Trophoblast cell (in vitro differentiated cells and primary cell): Measurements from ENCODE around the gene CIT.
"Not testable (repeated sequence)": the region's sequence is repeated elsewhere in the genome, so short reads cannot be mapped to it uniquely, and the experiment has no call there.

Source experiments
- DNase-seq, 2 donors: peaks; one replicate each; pipeline ENCODE4 v3.0.0-alpha.2; 2016
- H2AFZ ChIP-seq: 2 replicates; pipeline ENCODE4 v1.6.1; 2013; ENCODE audit warnings: low read length, moderate library complexity, mild to moderate bottlenecking; ENCODE audit not compliant: insufficient read depth, poor library complexity
- H2AK5ac ChIP-seq: 2 replicates; pipeline ENCODE4 v1.6.1; 2013; ENCODE audit warnings: mild to moderate bottlenecking, low read length
- H2BK120ac ChIP-seq: 2 replicates; pipeline ENCODE4 v1.6.1; 2013; ENCODE audit warnings: low read length, mild to moderate bottlenecking, moderate library complexity; ENCODE audit not compliant: insufficient read depth, poor library complexity
- H2BK12ac ChIP-seq: 2 replicates; pipeline ENCODE4 v1.6.1; 2013; ENCODE audit warnings: mild to moderate bottlenecking, low read length, moderate library complexity
- H2BK5ac ChIP-seq: 2 replicates; pipeline ENCODE4 v1.6.1; 2013; ENCODE audit warnings: low read length, low read depth, moderate library complexity, mild to moderate bottlenecking; ENCODE audit not compliant: poor library complexity
- H3K14ac ChIP-seq: 2 replicates; pipeline ENCODE4 v1.6.1; 2013; ENCODE audit warnings: mild to moderate bottlenecking, low read length
- H3K18ac ChIP-seq: 2 replicates; pipeline ENCODE4 v1.6.1; 2013; ENCODE audit warnings: mild to moderate bottlenecking, low read length
- H3K23ac ChIP-seq: 2 replicates; pipeline ENCODE4 v1.6.1; 2013; ENCODE audit warnings: low read length
- H3K27ac ChIP-seq: 2 replicates; pipeline ENCODE4 v1.5.1; 2013; ENCODE audit warnings: low read depth, mild to moderate bottlenecking, inconsistent platforms, low read length, moderate library complexity
- H3K27me3 ChIP-seq: 2 replicates; pipeline ENCODE4 v1.6.1; 2013; ENCODE audit warnings: inconsistent platforms, mild to moderate bottlenecking, low read length, moderate library complexity; ENCODE audit not compliant: insufficient read depth
- H3K36me3 ChIP-seq, 2 experiments: 1 replicate in 1 of 2; 2 replicates in 1 of 2; pipeline ENCODE4 v1.6.1; 2013; ENCODE audit warnings: low read length in 2 of 2, mild to moderate bottlenecking in 2 of 2, moderate library complexity in 1 of 2; ENCODE audit not compliant: insufficient read depth in 2 of 2, control insufficient read depth in 1 of 2
- H3K4ac ChIP-seq: 2 replicates; pipeline ENCODE4 v1.6.1; 2013; ENCODE audit warnings: low read depth, mild to moderate bottlenecking, low read length, moderate library complexity
- H3K4me1 ChIP-seq, 2 experiments: 1 replicate in 1 of 2; 2 replicates in 1 of 2; pipeline ENCODE4 v1.6.1; 2013; ENCODE audit warnings: low read length in 2 of 2, mild to moderate bottlenecking in 2 of 2, moderate library complexity in 1 of 2; ENCODE audit not compliant: insufficient read depth in 2 of 2, control insufficient read depth in 1 of 2
- H3K4me2 ChIP-seq: 2 replicates; pipeline ENCODE4 v1.6.1; 2013; ENCODE audit warnings: inconsistent platforms, mild to moderate bottlenecking, low read length, moderate library complexity
- H3K4me3 ChIP-seq: 2 replicates; pipeline ENCODE4 v1.5.1; 2013; ENCODE audit warnings: mild to moderate bottlenecking, low read depth, low read length, inconsistent platforms
- H3K79me1 ChIP-seq: one replicate; pipeline ENCODE4 v1.6.1; 2013; ENCODE audit warnings: low read length
- H3K79me2 ChIP-seq: 2 replicates; pipeline ENCODE4 v1.6.1; 2013; ENCODE audit warnings: low read length, mild to moderate bottlenecking; ENCODE audit not compliant: control insufficient read depth, insufficient read depth, poor library complexity
- H3K9ac ChIP-seq: 2 replicates; pipeline ENCODE4 v1.6.1; 2013; ENCODE audit warnings: mild to moderate bottlenecking, low read length
- H3K9me3 ChIP-seq: 2 replicates; pipeline ENCODE4 v1.6.1; 2013; ENCODE audit warnings: low read depth, mild to moderate bottlenecking, control low read depth, inconsistent platforms, low read length; ENCODE audit not compliant: insufficient read depth
- H4K12ac ChIP-seq: 2 replicates; pipeline ENCODE4 v1.6.1; 2013; ENCODE audit warnings: low read depth, mild to moderate bottlenecking, low read length, moderate library complexity
- H4K8ac ChIP-seq: 2 replicates; pipeline ENCODE4 v1.6.1; 2013; ENCODE audit warnings: low read depth, mild to moderate bottlenecking, low read length, moderate library complexity
- H4K91ac ChIP-seq: one replicate; pipeline ENCODE4 v1.6.1; 2013; ENCODE audit warnings: low read depth, mild to moderate bottlenecking, low read length, moderate library complexity
- WGBS: extraction: QIAGEN DNeasy Blood & Tissue Kit; methylation state at CpG from one replicate; pipeline ENCODE4 v1.1.7; 2013; ENCODE audit warnings: missing lambda C conversion rate; ENCODE audit not compliant: insufficient read length, insufficient coverage; ENCODE audit errors: extremely low coverage; 5-methylcytosine and 5-hydroxymethylcytosine counted together

Gene CIT

DNA sequence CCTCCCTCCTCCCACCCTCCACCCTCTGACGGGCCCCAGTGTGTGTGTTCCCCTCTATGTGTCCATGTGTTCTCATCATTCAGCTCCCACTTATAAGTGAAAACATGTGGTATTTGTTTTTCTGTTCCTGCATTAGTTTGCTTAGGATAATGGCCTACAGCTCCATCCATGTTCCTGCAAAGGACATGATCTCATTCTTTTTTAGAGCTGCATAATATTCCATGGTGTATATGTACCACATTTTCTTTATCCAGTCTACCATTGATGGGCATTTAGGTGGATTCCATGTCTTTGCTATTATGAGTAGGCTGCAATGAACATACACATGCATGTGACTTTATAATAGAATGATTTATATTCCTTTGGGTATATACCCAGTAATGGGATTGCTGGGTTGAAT is 170.7 kb downstream of the CIT start:
- not testable (repeated sequence) for H3K4me3 ChIP-seq, H2AFZ ChIP-seq, DNase-seq, H3K9me3 ChIP-seq, H4K12ac ChIP-seq, H3K23ac ChIP-seq, H4K91ac ChIP-seq, H3K4me1 ChIP-seq, H3K4ac ChIP-seq, H3K27ac ChIP-seq, H3K18ac ChIP-seq, H3K79me2 ChIP-seq, H2BK12ac ChIP-seq, H3K4me2 ChIP-seq, H3K14ac ChIP-seq, H3K9ac ChIP-seq, H4K8ac ChIP-seq, H3K27me3 ChIP-seq, H2BK5ac ChIP-seq, H3K79me1 ChIP-seq, H2BK120ac ChIP-seq, H2AK5ac ChIP-seq
- no CpG with 5 or more reads among the region's 1 CpG for WGBS
- H3K36me3 ChIP-seq: peaks cover 15 to 26% of the 10 kb centered on the region in 2 experiments

DNA sequence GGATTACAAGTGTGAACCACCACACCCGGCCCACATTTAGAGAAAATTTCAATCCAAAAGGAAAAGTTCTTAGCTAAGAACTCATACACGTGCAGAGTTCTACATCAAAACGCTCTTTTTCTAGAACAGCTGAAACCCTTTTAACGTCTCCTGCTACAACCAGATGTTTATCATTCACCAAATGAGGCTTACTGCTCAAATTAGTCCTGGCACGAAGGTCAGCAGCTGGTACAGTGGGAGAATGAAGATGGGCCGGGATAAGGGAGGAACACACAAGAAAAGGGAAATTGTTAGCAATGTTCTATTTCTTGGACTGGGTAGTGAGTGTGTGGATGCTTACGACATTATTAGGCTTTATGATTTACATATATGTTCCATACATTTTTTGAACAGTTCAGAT is 171.9 kb downstream of the CIT start:
- no peak overlapping the region for H3K14ac ChIP-seq

DNA sequence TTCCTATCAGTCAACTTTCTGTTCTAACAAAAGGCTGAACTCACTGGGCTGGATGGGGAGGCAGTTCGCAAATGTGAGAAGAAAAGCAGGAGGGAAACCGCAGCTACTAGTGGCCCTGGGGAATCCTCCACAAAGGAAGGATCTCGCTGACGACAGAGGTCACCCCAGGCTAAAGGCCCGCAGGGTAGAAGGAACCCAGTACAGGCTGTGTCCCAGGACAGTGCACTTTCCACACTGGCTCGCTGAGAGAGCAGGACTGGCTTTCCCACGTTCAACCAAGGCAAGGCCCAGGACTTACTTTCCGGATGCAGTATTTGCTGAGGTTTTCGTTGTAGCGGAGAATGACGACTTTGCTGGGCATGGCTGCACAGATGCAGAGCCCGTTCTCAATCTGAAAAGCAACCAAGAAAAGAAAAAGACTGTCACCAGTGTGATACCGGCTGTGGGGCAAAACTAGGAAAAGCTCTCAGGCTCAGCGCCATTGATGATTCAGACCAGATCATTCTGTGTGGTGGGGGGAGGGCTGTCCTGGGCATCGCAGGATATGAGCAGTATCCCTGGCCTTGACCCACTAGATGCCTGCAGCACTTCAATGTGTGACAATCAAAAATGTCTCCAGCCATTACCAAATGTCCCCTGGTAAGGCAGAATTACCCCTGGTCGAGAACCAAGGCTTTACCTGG is 172.9 kb downstream of the CIT start:
- Histone ChIP-seq H3K4ac (no peak overlapping the region), H2BK12ac (no peak overlapping the region), H3K23ac (no peak overlapping the region), H2BK120ac (no peak overlapping the region), H3K36me3 (peaks cover 23 to 29% of the 10 kb centered on the region in 2 experiments), H2AK5ac (no peak overlapping the region), H3K4me3 (no peak overlapping the region), H4K8ac (no peak overlapping the region), H3K4me2 (no peak overlapping the region), H2AFZ (no peak overlapping the region), H3K27me3 (no peaks in the 10 kb centered on the region), H3K9ac (no peak overlapping the region), H3K79me2 (no peaks in the 10 kb centered on the region), H3K9me3 (peaks cover 3% of the 10 kb centered on the region), H3K14ac (no peak overlapping the region), H3K27ac (no peak overlapping the region), H4K91ac (no peak overlapping the region), H2BK5ac (no peak overlapping the region), H3K4me1 (no peaks in the 10 kb centered on the region), H3K79me1 (no peaks in the 10 kb centered on the region), H4K12ac (no peak overlapping the region), H3K18ac (no peak overlapping the region)
- WGBS: no CpG with 5 or more reads among the region's 16 CpGs
- DNase-seq: peak in 1 of 2 donors; percentile 3

More for the DNA sequence above, 171.9 kb downstream of the CIT start:
- Histone ChIP-seq H4K12ac (no peak overlapping the region), H2BK5ac (no peak overlapping the region), H3K79me1 (no peaks in the 10 kb centered on the region), H3K9me3 (peaks cover 3% of the 10 kb centered on the region), H3K4me3 (no peak overlapping the region), H2BK12ac (no peak overlapping the region), H4K91ac (no peak overlapping the region), H3K18ac (no peak overlapping the region), H2AK5ac (no peak overlapping the region), H3K79me2 (no peaks in the 10 kb centered on the region), H2AFZ (no peak overlapping the region), H3K4me2 (no peak overlapping the region), H2BK120ac (no peak overlapping the region), H3K27me3 (no peaks in the 10 kb centered on the region), H3K4ac (no peak overlapping the region), H3K9ac (no peak overlapping the region), H4K8ac (no peak overlapping the region), H3K27ac (no peak overlapping the region), H3K4me1 (no peaks in the 10 kb centered on the region), H3K23ac (no peak overlapping the region), H3K36me3 (peaks cover 18 to 27% of the 10 kb centered on the region in 2 experiments)
- no peak for DNase-seq
- WGBS: no CpG with 5 or more reads among the region's 7 CpGs

DNA sequence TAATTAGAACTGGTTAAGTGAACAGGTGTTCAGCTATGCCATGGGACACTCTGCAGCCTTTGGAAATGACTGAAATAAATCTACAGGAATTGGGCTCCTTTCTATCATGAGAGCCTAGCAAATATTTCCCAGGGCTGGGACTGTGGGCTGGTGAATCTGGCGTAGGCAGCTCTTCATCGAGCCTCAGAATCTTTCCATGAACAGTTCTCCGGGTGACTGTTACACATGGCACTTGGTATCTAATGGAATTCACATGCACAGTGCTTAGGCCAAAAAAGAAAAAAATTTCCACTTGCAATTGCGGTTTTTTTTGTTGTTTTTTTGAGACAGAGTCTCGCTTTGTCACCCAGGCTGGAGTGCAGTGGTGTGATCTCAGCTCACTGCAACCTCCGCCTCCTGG is 177.0 kb downstream of the CIT start:
- Histone ChIP-seq H3K79me1 (no peaks in the 10 kb centered on the region), H3K4ac (no peak overlapping the region), H3K4me3 (no peak overlapping the region), H4K8ac (no peak overlapping the region), H3K79me2 (no peaks in the 10 kb centered on the region), H3K9ac (no peak overlapping the region), H2BK12ac (no peak overlapping the region), H4K91ac (no peak overlapping the region), H3K27me3 (no peaks in the 10 kb centered on the region), H3K14ac (no peak overlapping the region), H2BK5ac (no peak overlapping the region), H3K36me3 (peaks cover 27 to 33% of the 10 kb centered on the region in 2 experiments), H4K12ac (no peak overlapping the region), H3K27ac (no peak overlapping the region), H3K23ac (no peak overlapping the region), H3K4me1 (peaks cover 2 to 3% of the 10 kb centered on the region in 2 experiments), H3K4me2 (no peak overlapping the region), H3K9me3 (peaks cover 3% of the 10 kb centered on the region), H2BK120ac (no peak overlapping the region), H2AK5ac (no peak overlapping the region), H3K18ac (no peak overlapping the region), H2AFZ (no peak overlapping the region)
- DNase-seq: no peak
- no CpG with 5 or more reads among the region's 6 CpGs for WGBS
